Brain microvascular endothelial cell (primary cell): ENCODE measurements around the gene MED12L.

Experiments
- DNase-seq: peaks from one replicate; pipeline ENCODE4 v3.0.0-alpha.2; 2020
- H3K27ac ChIP-seq: fragments of 250-450 bp; sonication (Bioruptor Pico); 2 replicates; pipeline ENCODE4 v1.5.1; 2020; ENCODE audit warnings: mild to moderate bottlenecking, moderate library complexity
- H3K27me3 ChIP-seq: fragments of 250-450 bp; sonication (Bioruptor Pico); replicated peaks from 2 replicates; pipeline ENCODE4 v1.5.1; 2020; ENCODE audit warnings: mild to moderate bottlenecking
- H3K36me3 ChIP-seq: fragments of 250-450 bp; sonication (Bioruptor Pico); replicated peaks from 2 replicates; pipeline ENCODE4 v1.5.1; 2020; ENCODE audit warnings: mild to moderate bottlenecking
- H3K4me3 ChIP-seq: 2 replicates; pipeline ENCODE4 v1.5.1; 2011; ENCODE audit warnings: low read depth, mild to moderate bottlenecking, control low read depth, low read length, moderate library complexity
- in situ Hi-C: cut with HindIII; loops from 2 replicates; pipeline ENCODE4 v1.10.0; 2017; ENCODE audit warnings: low sequenced_read_pairs, low pct_ligation_motif_present
- TF ChIP-seq, protein P1 (sequence below): IDR thresholded peaks from 2 replicates; pipeline ENCODE4 v1.5.1; 2011; ENCODE audit warnings: low read depth, mild to moderate bottlenecking, moderate library complexity, low read length, control low read depth, inconsistent platforms; ENCODE audit errors: missing control alignments

The MED12L gene

DNA sequence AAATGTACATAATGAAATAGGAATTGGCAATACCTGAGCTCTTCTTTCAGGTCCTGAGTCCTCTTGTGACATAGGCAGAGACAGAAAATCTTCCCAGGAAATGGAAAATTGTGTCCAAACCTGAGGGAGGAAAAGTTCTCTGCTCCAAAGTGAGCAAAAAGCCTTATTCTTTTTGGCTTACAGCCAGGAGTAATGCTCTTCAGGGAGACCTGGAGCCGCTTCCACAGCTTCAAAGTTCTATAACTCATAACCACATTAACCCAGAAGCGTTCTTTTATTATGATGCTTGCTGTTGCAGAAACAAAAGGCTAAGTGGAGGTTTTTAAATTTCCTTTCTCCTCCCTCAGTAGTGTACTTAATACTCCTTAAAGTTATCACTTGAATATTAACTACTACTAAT lies 374.8 kb downstream of the MED12L start:
- DNase-seq = no peak
- in situ Hi-C loops = no loop called here
- Histone ChIP-seq H3K4me3 (peak overlapping the region; percentile 60), H3K27me3 (no peaks in the 10 kb centered on the region), H3K36me3 (no peaks in the 10 kb centered on the region), H3K27ac (no peak overlapping the region)
- TF ChIP-seq, protein P1, sequence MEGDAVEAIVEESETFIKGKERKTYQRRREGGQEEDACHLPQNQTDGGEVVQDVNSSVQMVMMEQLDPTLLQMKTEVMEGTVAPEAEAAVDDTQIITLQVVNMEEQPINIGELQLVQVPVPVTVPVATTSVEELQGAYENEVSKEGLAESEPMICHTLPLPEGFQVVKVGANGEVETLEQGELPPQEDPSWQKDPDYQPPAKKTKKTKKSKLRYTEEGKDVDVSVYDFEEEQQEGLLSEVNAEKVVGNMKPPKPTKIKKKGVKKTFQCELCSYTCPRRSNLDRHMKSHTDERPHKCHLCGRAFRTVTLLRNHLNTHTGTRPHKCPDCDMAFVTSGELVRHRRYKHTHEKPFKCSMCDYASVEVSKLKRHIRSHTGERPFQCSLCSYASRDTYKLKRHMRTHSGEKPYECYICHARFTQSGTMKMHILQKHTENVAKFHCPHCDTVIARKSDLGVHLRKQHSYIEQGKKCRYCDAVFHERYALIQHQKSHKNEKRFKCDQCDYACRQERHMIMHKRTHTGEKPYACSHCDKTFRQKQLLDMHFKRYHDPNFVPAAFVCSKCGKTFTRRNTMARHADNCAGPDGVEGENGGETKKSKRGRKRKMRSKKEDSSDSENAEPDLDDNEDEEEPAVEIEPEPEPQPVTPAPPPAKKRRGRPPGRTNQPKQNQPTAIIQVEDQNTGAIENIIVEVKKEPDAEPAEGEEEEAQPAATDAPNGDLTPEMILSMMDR = no peak

DNA sequence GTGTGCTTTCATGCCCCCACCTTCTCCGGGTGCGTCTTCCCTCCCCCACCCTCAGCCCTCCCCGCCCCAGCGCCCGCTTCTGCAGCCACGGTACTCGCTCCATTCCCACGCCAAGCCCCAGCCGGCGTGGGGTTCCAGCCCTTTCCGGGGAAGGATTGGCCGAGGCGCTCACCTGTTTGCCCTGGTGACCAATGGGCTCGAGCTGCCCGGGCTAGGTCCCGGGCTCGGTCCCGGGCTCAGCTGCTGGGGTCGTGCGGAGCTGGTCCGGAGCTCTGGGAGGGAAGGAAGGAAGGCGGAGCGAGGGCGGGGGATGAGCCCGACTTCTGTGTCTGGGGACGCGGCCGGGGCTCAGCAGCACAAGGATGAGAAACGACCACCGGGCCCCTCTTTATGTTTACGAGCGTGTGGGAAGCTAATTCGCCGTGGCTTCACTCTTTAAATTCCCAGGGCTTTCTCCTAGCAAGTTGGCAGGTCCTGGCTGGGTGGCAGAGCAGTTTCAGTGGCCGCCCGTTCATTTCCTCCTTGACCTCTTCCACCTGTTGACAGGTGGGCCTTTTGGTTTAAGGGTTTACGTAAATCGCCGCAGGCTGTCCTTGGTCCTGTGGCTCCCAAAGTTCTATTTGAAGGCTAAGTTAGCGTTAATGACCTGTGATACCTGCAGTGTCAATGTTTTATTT lies 375.4 kb downstream of the MED12L start, which contains the start of gene IGSF10:
Gene IGSF10, minus strand, starts transcription at position 288 of the 677 bp plus-strand sequence. CDS start 2,352 bp downstream, outside the sequence.
- TF ChIP-seq, protein P1 = no peak
- H3K27me3 ChIP-seq = no peaks in the 10 kb centered on the region
- DNase-seq = no peak
- no peak within 1 kb of the TSS for H3K27ac ChIP-seq
- H3K36me3 ChIP-seq = no peaks in the 10 kb centered on the region
- in situ Hi-C loops = no loop called here
- peak within 1 kb of the TSS; percentile 60 for H3K4me3 ChIP-seq

DNA sequence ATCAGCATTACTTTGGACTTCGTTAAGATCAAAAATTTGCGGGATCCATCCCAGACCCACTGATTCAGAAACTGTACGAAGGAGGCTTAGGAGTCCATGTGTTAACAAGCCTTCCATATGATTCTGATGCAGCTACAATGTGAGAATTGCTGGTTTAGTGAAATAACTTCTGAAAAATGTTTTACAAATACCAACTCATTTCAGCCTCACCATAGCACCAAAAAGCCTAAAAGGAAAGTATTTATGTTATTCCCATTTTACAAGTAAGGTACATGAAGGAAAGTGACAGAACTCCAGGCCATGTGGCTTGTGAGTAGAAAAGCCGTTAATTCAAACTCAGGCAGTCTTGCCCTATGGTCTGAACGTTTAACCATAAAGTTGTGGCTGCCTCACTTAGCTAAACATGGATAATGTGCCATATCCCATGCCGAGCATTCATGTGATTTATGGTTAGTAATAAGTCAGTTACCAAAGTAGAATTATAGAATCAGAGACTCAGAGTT lies 376.9 kb downstream of the MED12L start:
- TF ChIP-seq, protein P1 = no peak
- no peaks in the 10 kb centered on the region for H3K27me3 ChIP-seq
- in situ Hi-C loops = no loop called here
- H3K4me3 ChIP-seq = no peak overlapping the region
- no peaks in the 10 kb centered on the region for H3K36me3 ChIP-seq
- no peak for DNase-seq
- H3K27ac ChIP-seq = no peak overlapping the region

DNA sequence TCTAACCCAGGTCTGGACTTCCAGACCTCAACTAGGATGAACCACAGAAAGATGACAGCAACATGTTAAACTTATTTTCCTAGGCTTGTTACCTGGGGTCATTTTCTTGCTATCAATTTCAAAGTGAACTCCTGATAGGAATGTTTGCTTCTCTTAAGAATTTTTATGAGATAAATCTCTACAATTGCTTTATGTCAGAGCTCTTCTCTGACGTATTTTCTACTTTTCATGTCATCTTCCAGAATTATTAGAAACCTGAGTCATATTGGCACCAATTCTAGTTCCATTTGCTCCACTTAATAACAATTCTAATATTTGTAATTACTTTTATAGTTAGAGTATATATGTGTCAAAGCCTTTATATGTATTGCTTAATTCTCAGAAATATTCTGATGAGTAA lies 377.5 kb downstream of the MED12L start:
- in situ Hi-C loops = no loop called here

DNA sequence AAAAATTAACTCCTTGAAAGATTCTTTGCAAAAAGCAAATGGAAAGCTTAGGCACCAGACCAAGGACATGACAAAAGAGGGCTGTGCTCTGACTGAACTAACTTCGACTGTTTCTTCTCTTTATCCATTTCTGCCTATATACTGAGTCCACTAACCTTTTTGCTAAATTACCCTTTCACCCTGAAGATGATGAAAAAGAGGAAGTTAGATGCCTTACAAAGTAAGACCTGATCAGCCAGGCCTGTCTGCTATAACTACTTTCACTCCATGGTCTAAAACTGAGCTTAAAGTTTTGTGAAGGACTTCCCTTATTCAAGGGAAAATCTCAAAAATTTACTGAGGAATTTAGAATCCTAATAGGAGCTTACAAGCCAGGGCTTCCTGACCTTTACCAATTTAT lies 381.6 kb downstream of the MED12L start:
- H3K36me3 ChIP-seq = no peaks in the 10 kb centered on the region
- TF ChIP-seq, protein P1 = no peak
- no peak overlapping the region for H3K4me3 ChIP-seq
- H3K27ac ChIP-seq = no peak overlapping the region
- DNase-seq = no peak
- in situ Hi-C loops = no loop called here
- no peaks in the 10 kb centered on the region for H3K27me3 ChIP-seq

More for the DNA sequence above, 377.5 kb downstream of the MED12L start:
- H3K36me3 ChIP-seq = no peaks in the 10 kb centered on the region
- no peak for DNase-seq
- no peak overlapping the region for H3K27ac ChIP-seq
- no peak overlapping the region for H3K4me3 ChIP-seq
- no peaks in the 10 kb centered on the region for H3K27me3 ChIP-seq
- TF ChIP-seq, protein P1 = no peak
